Kidney (tissue), 22 donors: ENCODE data around the gene WDR81. TPM values are rescaled to one million over a fixed set of nuclear protein-coding genes. Genes with fewer than 3 reads are reported as not detected.

Experiments
- DNase-seq, 5 donors: peaks; one replicate each; pipeline ENCODE4 v3.0.0-alpha.2; 2013 to 2020
- FAIRE-seq: peaks from 2 replicates; lab custom pipeline; 2012; peaks lifted over from hg19 to GRCh38; lab: Jason Lieb, UNC
- H3K27ac ChIP-seq, 2 donors: one replicate each; pipeline ENCODE4 v1.7.0; 2013; ENCODE audit warnings: low read depth in 2 of 2, low read length in 2 of 2, inconsistent platforms in 1 of 2
- H3K27me3 ChIP-seq: one replicate; pipeline ENCODE4 v1.7.1; 2013; ENCODE audit warnings: low read length, inconsistent platforms; ENCODE audit not compliant: control insufficient read depth, insufficient read depth
- H3K36me3 ChIP-seq, 3 donors: one replicate each; pipeline versions ENCODE4 v1.7.0 to v1.7.1; 2013; ENCODE audit warnings: low read length in 3 of 3, control low read depth in 1 of 3, inconsistent platforms in 1 of 3; ENCODE audit not compliant: insufficient read depth in 3 of 3, control insufficient read depth in 2 of 3
- H3K4me1 ChIP-seq, 3 donors: one replicate each; pipeline versions ENCODE4 v1.7.0 to v1.7.1; 2013; ENCODE audit warnings: low read length in 3 of 3, inconsistent platforms in 1 of 3, low read depth in 1 of 3; ENCODE audit not compliant: control insufficient read depth in 2 of 3, insufficient read depth in 2 of 3
- H3K4me3 ChIP-seq, 3 donors: one replicate each; pipeline versions ENCODE4 v1.7.0 to v1.8.1; 2013; ENCODE audit warnings: low read length in 3 of 3, control low read depth in 1 of 3, inconsistent platforms in 1 of 3
- H3K9ac ChIP-seq, 3 donors: one replicate each; pipeline versions ENCODE4 v1.7.0 to v1.7.1; 2013; ENCODE audit warnings: low read length in 3 of 3, control low read depth in 1 of 3, inconsistent platforms in 1 of 3
- H3K9me3 ChIP-seq, 3 donors: one replicate each; pipeline versions ENCODE4 v1.7.0 to v1.7.1; 2013; ENCODE audit warnings: low read length in 3 of 3, control low read depth in 1 of 3, inconsistent platforms in 1 of 3; ENCODE audit not compliant: control insufficient read depth in 2 of 3, insufficient read depth in 1 of 3
- CTCF ChIP-seq: IDR thresholded peaks from 3 replicates; pipeline ENCODE4 v1.5.1; 2012; ENCODE audit warnings: mild to moderate bottlenecking, moderate library complexity, borderline replicate concordance; ENCODE audit not compliant: insufficient read depth; ENCODE audit errors: extremely low read depth
- intact Hi-C: fragments of 100-400 bp; cut with DNase I; formaldehyde crosslinking; loops from one replicate; pipeline ENCODE4 v1.11.1; 2022
- long read RNA-seq, 10 donors: library from polyadenylated mRNA in 1 of 10; unstranded in 1 of 10; transcript quantifications; one replicate each; pipeline ENCODE4 v2.0.0 and lab custom pipeline, GENCODE V29; 2021 to 2026
- polyA plus RNA-seq: library from polyadenylated mRNA; stranded (reverse); fragments of 350-450 nt; fragmentation: Illumina TruSeq; extraction: RNeasy Lipid Tissue Mini Kit (QIAGEN cat#74804); gene quantifications from one replicate; pipeline ENCODE4 v1.2.3, GENCODE V29; 2014; ENCODE audit warnings: low read depth, low replicate concordance; ENCODE audit not compliant: insufficient read depth
- total RNA-seq: library from RNA; stranded (reverse); fragmentation: NEBNext Ultra II Directional; extraction: Animal tissue kit (Norgen Biotek cat#: 25700); gene quantifications from one replicate; pipeline ENCODE4 v1.2.1, GENCODE V29; 2021
- donor health status: control.
- donor health status: control.
- donor health status: control.
- donor health status: control.
- donor health status: control.
- donor health status: DM: yes; HTN: yes; CAD: no.
- donor health status: Normal renal cell carcinoma (clear cell type).

Gene WDR81
- 28.5 TPM for total RNA-seq
- polyA plus RNA-seq = 16.1 TPM
- long read RNA-seq, donor 1 = 0 reads
- long read RNA-seq, donor 2 = 0 reads
- long read RNA-seq, donor 3, full-length matches to known transcripts = 1 of 55 reads
- long read RNA-seq, donor 3, partial matches to known transcripts = 36 of 55 reads
- long read RNA-seq, donor 3, other reads (novel, unspliced or antisense) = 18 of 55 reads
- long read RNA-seq, donor 4 = 0 reads
- long read RNA-seq, donor 5 = 0 reads
- long read RNA-seq, donor 6, full-length matches to known transcripts = 1 of 1 reads
- long read RNA-seq, donor 6, partial matches to known transcripts = 0 of 1 reads
- long read RNA-seq, donor 6, other reads (novel, unspliced or antisense) = 0 of 1 reads
- long read RNA-seq, donor 7, full-length matches to known transcripts = 4 of 30 reads
- long read RNA-seq, donor 7, partial matches to known transcripts = 19 of 30 reads
- long read RNA-seq, donor 7, other reads (novel, unspliced or antisense) = 7 of 30 reads
- long read RNA-seq, donor 8, full-length matches to known transcripts = 1 of 1 reads
- long read RNA-seq, donor 8, partial matches to known transcripts = 0 of 1 reads
- long read RNA-seq, donor 8, other reads (novel, unspliced or antisense) = 0 of 1 reads
- long read RNA-seq, donor 9 = 0 reads
- long read RNA-seq, donor 10, full-length matches to known transcripts = 1 of 1 reads
- long read RNA-seq, donor 10, partial matches to known transcripts = 0 of 1 reads
- long read RNA-seq, donor 10, other reads (novel, unspliced or antisense) = 0 of 1 reads

DNA sequence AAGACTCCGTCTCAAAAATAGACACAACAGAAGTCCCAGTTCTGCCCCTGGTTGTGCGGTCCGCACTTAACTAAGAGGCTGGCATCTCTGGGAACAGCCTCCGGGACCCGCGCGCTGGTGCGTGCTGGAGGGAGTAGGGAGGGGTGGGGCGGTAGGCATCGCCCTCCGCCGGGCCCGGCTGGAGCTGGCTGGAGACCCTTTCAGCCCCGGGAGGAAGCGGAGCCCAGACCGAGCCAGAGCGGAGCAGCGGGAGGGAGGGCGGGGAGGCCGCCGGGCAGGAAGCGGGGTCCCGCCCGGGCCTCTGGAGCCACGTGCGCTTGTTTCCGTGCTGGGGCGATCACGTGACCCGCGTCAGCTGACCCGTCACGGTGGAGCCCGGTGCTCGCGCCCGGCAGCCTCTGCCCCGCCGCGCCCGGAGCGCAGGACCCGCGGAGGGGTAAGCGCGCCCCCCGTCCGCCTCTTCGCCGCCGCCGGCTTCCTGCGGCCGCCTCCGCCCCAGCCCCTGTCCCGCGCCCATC, at the start of gene WDR81:
Gene WDR81 (plus strand): TSS at position 354 of the 518 bp plus-strand sequence. CDS start 256 bp downstream, outside the sequence.
- Histone ChIP-seq H3K4me1 (peaks cover 0 to 27% (median 0%) of the 10 kb centered on the region in 3 donors), H3K27ac (peak within 1 kb of the TSS; percentile 51 to 67), H3K9ac (peak within 1 kb of the TSS in 1 of 3 donors; percentile 61), H3K36me3 (no peaks in the 10 kb centered on the region), H3K27me3 (no peaks in the 10 kb centered on the region), H3K9me3 (no peaks in the 10 kb centered on the region), H3K4me3 (peak within 1 kb of the TSS; percentile 16 to 58 (median 56))
- TF ChIP-seq CTCF = no peak
- DNase-seq = peak; percentile 87 to 98 (median 91)
- no peak for FAIRE-seq
- intact Hi-C loops = loop anchor here (10.0 kb wide), 1 partner anchor 50 kb away; no protein-coding TSS in a partner anchor

- H3K27ac ChIP-seq = no peak overlapping the region
- H3K4me3 ChIP-seq = no peak overlapping the region
- H3K36me3 ChIP-seq = peaks cover 40 to 89% (median 81%) of the 10 kb centered on the region in 3 donors
- H3K9ac ChIP-seq = no peak overlapping the region
- FAIRE-seq (no peak), DNase-seq (no peak)
- no peak for TF ChIP-seq CTCF
- no peaks in the 10 kb centered on the region for H3K4me1 ChIP-seq
- intact Hi-C loops = no loop called here
- H3K27me3 ChIP-seq = no peaks in the 10 kb centered on the region
- no peaks in the 10 kb centered on the region for H3K9me3 ChIP-seq
Observed at GRCh38 chr17:1676401-1676800, 48.1 kb upstream of the WDR81 start.

DNA sequence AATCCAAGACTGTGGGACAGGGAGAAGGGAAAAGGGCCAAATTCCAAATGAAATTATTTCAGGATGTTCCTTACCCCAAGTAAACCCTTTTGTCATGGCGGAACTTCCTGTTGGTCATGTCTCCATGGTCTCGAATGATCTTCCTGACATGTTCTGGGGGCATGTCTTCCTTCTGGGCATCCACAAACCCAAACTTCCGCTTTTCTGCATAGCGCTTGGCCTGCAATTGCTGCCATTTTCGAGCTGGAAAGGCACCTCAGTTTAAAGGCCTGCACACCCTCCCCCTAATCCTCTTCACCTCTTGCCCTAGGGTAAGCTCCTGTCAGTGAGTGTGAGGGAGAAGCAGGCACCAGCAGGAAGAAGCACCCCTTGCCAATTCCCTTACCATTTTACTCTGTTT, 41.0 kb upstream of the WDR81 start:
- peaks cover 18 to 45% (median 41%) of the 10 kb centered on the region in 3 donors for H3K36me3 ChIP-seq
- H3K4me3 ChIP-seq = peak overlapping the region; percentile 79 to 90 (median 88)
- no peaks in the 10 kb centered on the region for H3K9me3 ChIP-seq
- no peaks in the 10 kb centered on the region for H3K27me3 ChIP-seq
- intact Hi-C loops = no loop called here
- no peak for TF ChIP-seq CTCF
- DNase-seq = no peak
- peak overlapping the region in 2 of 3 donors; percentile 79 to 88 for H3K9ac ChIP-seq
- peaks cover 0 to 8% (median 6%) of the 10 kb centered on the region in 3 donors for H3K4me1 ChIP-seq
- no peak for FAIRE-seq
- no peak overlapping the region for H3K27ac ChIP-seq
